Erythroblast (primary cell): ENCODE data around the gene OTUB2.

Source experiments
- DNase-seq, 2 experiments: peaks; one replicate each; lab custom pipeline; 2025; lab: John Stamatoyannopoulos, UW
- GATA1 ChIP-seq: IDR thresholded peaks from 2 replicates; pipeline ENCODE4 v1.6.1; 2011; ENCODE audit warnings: low read depth, mild to moderate bottlenecking, control low read depth, low read length, moderate library complexity
- POLR2A ChIP-seq: IDR thresholded peaks from 2 replicates; pipeline ENCODE4 v1.6.1; 2011; ENCODE audit warnings: mild to moderate bottlenecking, low read length

Gene OTUB2

DNA sequence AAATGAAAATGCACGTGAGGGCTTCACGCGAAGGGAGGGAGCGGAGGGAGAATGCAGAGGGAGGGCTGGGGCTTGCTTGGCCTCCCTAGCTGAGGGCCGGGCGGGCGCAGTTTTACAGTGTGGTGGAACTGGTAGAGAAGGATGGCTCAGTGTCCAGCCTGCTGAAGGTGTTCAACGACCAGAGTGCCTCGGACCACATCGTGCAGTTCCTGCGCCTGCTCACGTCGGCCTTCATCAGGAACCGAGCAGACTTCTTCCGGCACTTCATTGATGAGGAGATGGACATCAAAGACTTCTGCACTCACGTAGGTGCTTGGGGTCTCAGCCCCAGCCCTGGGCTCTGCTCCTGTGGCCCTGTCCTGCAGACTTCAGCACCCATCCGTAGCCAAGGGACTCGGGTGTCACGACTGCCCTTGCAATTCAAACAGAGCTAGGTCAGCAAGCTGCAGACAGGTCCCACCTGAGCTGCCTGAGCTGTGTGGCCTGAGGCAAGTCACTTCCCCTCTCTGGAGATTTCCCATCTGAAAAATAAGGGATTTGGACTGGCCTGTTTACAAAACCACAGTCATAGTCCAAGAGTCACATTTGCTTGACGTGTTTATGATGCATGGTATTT is 18.4 kb downstream of the OTUB2 start:
- DNase-seq: no peak
- TF ChIP-seq GATA1 (no peak), POLR2A (no peak)

DNA sequence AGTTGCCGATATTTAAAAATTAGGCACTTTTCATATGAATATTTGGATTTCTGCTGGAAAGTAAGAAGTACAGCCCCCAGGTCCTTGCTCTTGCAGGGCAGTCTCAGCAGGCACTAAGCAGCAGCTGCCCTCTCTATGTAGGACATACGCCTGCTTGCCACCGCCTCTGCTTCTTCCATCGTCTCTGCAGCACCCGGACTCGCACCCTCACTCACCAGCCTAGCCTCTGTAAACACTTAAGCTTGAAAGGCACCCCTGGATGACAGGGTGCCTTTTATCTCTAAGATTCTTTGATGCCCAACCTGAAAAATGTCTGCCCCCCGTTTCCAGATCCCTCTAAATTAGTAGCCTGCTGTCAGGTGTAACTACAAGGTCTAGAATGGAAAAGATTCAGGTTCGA is 19.0 kb downstream of the OTUB2 start:
- TF ChIP-seq POLR2A: no peak
- TF ChIP-seq GATA1: no peak
- no peak for DNase-seq

GRCh38 chr14:94045563-94046345 is 19.6 kb downstream of the OTUB2 start:
- DNase-seq: no peak
- TF ChIP-seq POLR2A: no peak
- no peak for TF ChIP-seq GATA1

- no peak for DNase-seq
- no peak for TF ChIP-seq GATA1
- TF ChIP-seq POLR2A: no peak
Measured at GRCh38 chr14:94046696-94047250, 20.6 kb downstream of the OTUB2 start.

GRCh38 chr14:94047581-94047980 is 21.4 kb downstream of the OTUB2 start:
- TF ChIP-seq GATA1: no peak
- TF ChIP-seq POLR2A: no peak
- no peak for DNase-seq

DNA sequence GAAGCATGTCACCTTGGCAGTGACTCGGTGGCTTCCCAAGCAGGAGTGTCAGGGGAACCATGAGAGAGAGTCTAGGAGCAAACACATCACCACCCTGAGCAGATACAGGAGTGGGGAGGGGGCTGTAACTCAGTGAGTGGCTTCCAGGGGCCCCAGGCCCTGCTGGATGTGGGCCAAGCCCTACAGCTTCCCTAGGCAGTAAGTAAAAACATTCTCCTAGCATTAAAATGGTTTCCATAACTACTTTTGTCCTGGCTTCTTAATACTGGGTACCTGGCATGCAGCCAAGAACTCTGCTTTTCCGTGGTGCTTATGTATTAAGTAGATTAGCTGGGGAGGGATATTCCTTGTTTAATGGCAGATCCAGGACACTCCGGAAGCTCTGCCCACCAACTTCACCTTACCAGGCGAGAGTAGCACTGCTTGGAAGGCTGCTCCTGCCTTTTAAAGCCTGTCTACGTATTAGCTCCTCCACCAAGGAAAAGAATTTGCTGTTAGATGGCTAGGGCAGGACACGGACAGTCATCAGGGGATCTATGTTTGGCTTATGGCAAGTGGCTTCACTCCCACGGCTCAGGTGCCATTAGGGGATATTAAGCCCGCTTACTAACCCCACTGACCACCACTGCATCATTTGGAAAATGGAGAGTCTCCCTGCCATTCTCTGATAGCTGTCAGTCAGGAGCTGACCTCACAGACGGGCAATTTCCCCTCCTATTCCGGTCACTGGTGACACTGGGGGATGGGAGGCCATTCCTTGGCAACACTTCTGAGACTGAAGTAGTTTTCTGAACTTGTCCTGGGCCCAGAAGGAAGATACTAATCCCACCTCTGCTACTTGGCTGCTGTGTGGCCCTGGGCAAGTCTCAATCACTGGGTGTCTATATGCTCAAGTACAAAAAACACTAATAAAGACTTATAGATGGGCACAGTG is 22.8 kb downstream of the OTUB2 start:
- DNase-seq: no peak
- TF ChIP-seq POLR2A: no peak
- TF ChIP-seq GATA1: no peak

DNA sequence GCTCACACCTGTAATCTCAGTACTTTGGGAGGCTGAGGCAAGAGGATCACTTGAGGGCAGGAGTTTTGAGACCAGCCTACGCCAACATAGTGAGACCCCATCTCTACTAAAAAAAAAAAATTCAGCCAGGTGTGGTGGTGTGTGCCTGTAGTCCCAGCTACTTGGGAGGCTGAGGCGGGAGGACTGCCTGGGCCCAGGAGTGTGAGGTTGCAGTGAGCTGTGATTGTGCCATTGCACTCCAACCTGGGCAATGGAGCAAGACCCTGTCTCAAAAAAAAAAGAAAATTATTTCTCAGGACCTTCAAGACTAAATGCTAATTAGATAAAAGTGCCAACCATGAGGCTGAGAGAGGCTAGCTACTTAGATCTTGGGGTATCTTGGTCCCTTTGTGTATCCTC is 23.5 kb downstream of the OTUB2 start:
- no peak for DNase-seq
- TF ChIP-seq GATA1 (no peak), POLR2A (no peak)

GRCh38 chr14:94050231-94050880 is 24.2 kb downstream of the OTUB2 start:
- TF ChIP-seq POLR2A (no peak), GATA1 (no peak)
- DNase-seq: no peak

DNA sequence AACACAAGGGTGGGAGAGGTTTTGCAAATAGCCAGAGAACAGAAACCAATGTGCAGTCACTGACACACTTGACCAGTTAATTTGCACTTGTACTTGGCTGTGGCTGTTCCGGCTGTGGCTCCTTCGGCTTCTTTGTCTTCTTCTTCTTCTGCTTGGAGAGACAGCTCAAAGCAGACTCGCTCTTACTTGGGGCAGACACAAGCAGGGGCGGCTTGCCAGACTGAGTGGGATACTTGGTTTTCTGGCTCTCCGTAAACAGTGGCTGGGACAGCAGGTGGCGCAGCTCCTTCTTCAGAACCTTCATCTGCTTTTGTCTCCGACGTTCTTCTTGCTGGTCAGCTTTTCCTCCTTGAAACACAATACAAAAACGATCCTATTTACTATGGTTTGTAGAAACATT is 25.0 kb downstream of the OTUB2 start:
- TF ChIP-seq POLR2A: no peak
- no peak for TF ChIP-seq GATA1
- peak in 1 of 2 experiments; percentile 20 for DNase-seq

DNA sequence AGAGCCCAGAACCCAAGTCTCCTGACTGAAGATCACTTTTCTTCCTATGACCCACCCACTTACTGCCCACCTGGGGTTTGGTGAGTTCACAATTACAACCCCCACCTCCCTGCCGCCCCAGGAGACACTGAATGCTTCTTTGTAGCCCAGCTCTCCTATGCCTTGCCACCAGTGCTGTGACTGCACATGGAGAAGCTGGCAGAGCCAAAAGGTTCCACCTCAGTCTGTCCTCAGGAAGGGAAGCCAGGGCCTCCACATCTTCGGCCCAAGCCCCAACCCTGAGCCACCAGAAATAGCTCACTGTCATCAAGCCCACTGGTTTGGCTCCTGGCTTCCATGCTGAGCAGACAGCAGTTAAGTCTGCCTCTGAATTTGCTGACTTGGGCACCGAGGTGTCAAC is 25.6 kb downstream of the OTUB2 start:
- TF ChIP-seq POLR2A (no peak), GATA1 (no peak)
- DNase-seq: no peak

GRCh38 chr14:94052199-94052598 is 26.1 kb downstream of the OTUB2 start:
- TF ChIP-seq GATA1: no peak
- TF ChIP-seq POLR2A: no peak
- no peak for DNase-seq

DNA sequence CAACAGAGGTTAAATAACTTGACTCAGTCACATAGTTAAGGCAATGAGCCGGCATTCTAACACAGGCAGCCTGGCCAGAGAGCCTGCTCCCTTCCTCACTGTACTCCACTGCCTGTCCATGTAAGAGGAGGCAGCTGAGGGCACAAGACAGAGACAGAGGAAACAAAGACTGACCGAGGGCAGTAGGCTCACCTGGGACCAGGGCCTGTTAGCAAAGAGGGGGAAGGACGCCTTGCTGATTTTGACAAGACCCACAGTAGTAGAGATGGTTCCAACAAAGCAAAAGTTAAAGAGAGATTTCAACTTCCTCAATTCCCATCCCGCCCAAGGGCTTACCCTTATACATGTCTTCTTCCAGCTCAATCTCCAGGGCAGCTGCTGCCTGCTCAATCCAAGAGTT is 26.5 kb downstream of the OTUB2 start:
- no peak for TF ChIP-seq GATA1
- no peak for TF ChIP-seq POLR2A
- DNase-seq: no peak

GRCh38 chr14:94054401-94054800 is 28.3 kb downstream of the OTUB2 start:
- DNase-seq: no peak
- no peak for TF ChIP-seq POLR2A
- TF ChIP-seq GATA1: no peak
